Measurements from ENCODE around the gene RNPC3. TPM values are rescaled to one million over a fixed set of nuclear protein-coding genes. Genes with fewer than 3 reads are reported as not detected.

The RNPC3 gene
- total RNA-seq, 1 experiment from 2014 or later = 13.1 TPM

GRCh38 chr1:103516693-103517092 is 8.8 kb upstream of the RNPC3 start:
- no peak for TF ChIP-seq TCF7L2 (IDR thresholded peaks at IDR 0.05; ENCODE audit: low read depth, low read length)
- no peak for TF ChIP-seq REST (IDR thresholded peaks at IDR 0.05; ENCODE audit: insufficient read depth in 1 of 2, low read depth in 2 of 2, low read length in 1 of 2)
- no peak for TF ChIP-seq POLR2AphosphoS5 (IDR thresholded peaks at IDR 0.05; ENCODE audit: low read depth, low read length)
- no peak for TF ChIP-seq SIN3A (IDR thresholded peaks at IDR 0.05; ENCODE audit: borderline replicate concordance, insufficient read depth, low read depth, low read length)
- no peak for TF ChIP-seq CTCF (IDR thresholded peaks at IDR 0.05)
- DNase-seq (ENCODE audit: low read depth, low spot score) = no peak
- no peak for ATAC-seq

GRCh38 chr1:103517380-103518047 is 8.0 kb upstream of the RNPC3 start:
- Histone ChIP-seq H3K36me3 (ENCODE audit: control insufficient read depth, insufficient read depth, low read length) (no peaks in the 10 kb centered on the region), H3K27me3 (ENCODE audit: control insufficient read depth, insufficient read depth, low read length) (no peaks in the 10 kb centered on the region), H3K27ac (ENCODE audit: low read length) (no peak overlapping the region), H3K9me3 (ENCODE audit: control insufficient read depth, insufficient read depth, low read depth, low read length) (no peaks in the 10 kb centered on the region), H3K4me3 (ENCODE audit: low read depth in 2 of 2, low read length in 2 of 2) (no peak overlapping the region), H3K4me1 (ENCODE audit: control insufficient read depth, insufficient read depth, low read length) (no peaks in the 10 kb centered on the region; the same call in 1 of the 2 replicates)
- CTCF ChIA-PET = no interaction called here
- TF ChIP-seq REST (IDR thresholded peaks at IDR 0.05; ENCODE audit: insufficient read depth in 1 of 2, low read depth in 2 of 2, low read length in 1 of 2) (no peak), POLR2AphosphoS5 (IDR thresholded peaks at IDR 0.05; ENCODE audit: low read depth, low read length) (no peak), CTCF (IDR thresholded peaks at IDR 0.05) (no peak), TCF7L2 (IDR thresholded peaks at IDR 0.05; ENCODE audit: low read depth, low read length) (no peak), SIN3A (IDR thresholded peaks at IDR 0.05; ENCODE audit: borderline replicate concordance, insufficient read depth, low read depth, low read length) (no peak)
- DNase-seq (ENCODE audit: low read depth, low spot score) (no peak), ATAC-seq (no peak)
- BruUV-seq (replicated peaks) = no TSS peak
- in situ Hi-C loops (cut with HindIII; ENCODE audit: low pct_unique_long_range_greater_than_20kb, low sequenced_read_pairs) (no loop called here), intact Hi-C loops (cut with micrococcal nuclease; ENCODE audit: unreplicated experiment) (no loop called here)
- POLR2A ChIA-PET = interaction anchor here (0.5 kb wide), 1 partner anchor 410 kb away, joined by 5 read pairs; no protein-coding TSS in a partner anchor

More at GRCh38 chr1:103516693-103517092, 8.8 kb upstream of the RNPC3 start:
- BruUV-seq (replicated peaks) = no TSS peak
- H3K27ac ChIP-seq (ENCODE audit: low read length) = no peak overlapping the region
- H3K4me3 ChIP-seq (ENCODE audit: low read depth in 2 of 2, low read length in 2 of 2) = no peak overlapping the region
- in situ Hi-C loops (cut with HindIII; ENCODE audit: low pct_unique_long_range_greater_than_20kb, low sequenced_read_pairs) = no loop called here
- ChIA-PET CTCF (no interaction called here), POLR2A (no interaction called here)
- H3K9me3 ChIP-seq (ENCODE audit: control insufficient read depth, insufficient read depth, low read depth, low read length) = no peaks in the 10 kb centered on the region
- no peaks in the 10 kb centered on the region for H3K27me3 ChIP-seq (ENCODE audit: control insufficient read depth, insufficient read depth, low read length)
- H3K4me1 ChIP-seq (ENCODE audit: control insufficient read depth, insufficient read depth, low read length) = no peaks in the 10 kb centered on the region; the same call in 1 of the 2 replicates
- intact Hi-C loops (cut with micrococcal nuclease; ENCODE audit: unreplicated experiment) = no loop called here
- no peaks in the 10 kb centered on the region for H3K36me3 ChIP-seq (ENCODE audit: control insufficient read depth, insufficient read depth, low read length)

All from Panc1 (cell line).